GM12873 (cell line): ENCODE data around the gene CDA.

Experiments
- CTCF ChIP-seq: IDR thresholded peaks from 2 replicates; pipeline ENCODE4 v1.5.1; 2012; ENCODE audit warnings: low read depth, mild to moderate bottlenecking, moderate library complexity, low read length, control low read depth; ENCODE audit not compliant: insufficient read depth; ENCODE audit errors: missing control alignments

Gene CDA

GRCh38 chr1:20586953-20587660, 1.8 kb upstream of the CDA start:
- TF ChIP-seq CTCF, result no peak

GRCh38 chr1:20587661-20588053, 1.2 kb upstream of the CDA start:
- no peak for TF ChIP-seq CTCF

- TF ChIP-seq CTCF, result no peak
Measured at GRCh38 chr1:20589331-20590278, 708 bp downstream of the CDA start.

- no peak for TF ChIP-seq CTCF
Measured at GRCh38 chr1:20590306-20590777, 1.4 kb downstream of the CDA start.

- TF ChIP-seq CTCF, result no peak
Measured at GRCh38 chr1:20593756-20594155, 4.9 kb downstream of the CDA start.

GRCh38 chr1:20594746-20595145, 5.8 kb downstream of the CDA start:
- no peak for TF ChIP-seq CTCF

- no peak for TF ChIP-seq CTCF
Measured at GRCh38 chr1:20596106-20596505, 7.2 kb downstream of the CDA start.
